ENCODE results near the gene IDS.
"Not testable (repeated sequence)": the region's sequence is repeated elsewhere in the genome, so short reads cannot be mapped to it uniquely, and the experiment has no call there.

Gene IDS, protein sequence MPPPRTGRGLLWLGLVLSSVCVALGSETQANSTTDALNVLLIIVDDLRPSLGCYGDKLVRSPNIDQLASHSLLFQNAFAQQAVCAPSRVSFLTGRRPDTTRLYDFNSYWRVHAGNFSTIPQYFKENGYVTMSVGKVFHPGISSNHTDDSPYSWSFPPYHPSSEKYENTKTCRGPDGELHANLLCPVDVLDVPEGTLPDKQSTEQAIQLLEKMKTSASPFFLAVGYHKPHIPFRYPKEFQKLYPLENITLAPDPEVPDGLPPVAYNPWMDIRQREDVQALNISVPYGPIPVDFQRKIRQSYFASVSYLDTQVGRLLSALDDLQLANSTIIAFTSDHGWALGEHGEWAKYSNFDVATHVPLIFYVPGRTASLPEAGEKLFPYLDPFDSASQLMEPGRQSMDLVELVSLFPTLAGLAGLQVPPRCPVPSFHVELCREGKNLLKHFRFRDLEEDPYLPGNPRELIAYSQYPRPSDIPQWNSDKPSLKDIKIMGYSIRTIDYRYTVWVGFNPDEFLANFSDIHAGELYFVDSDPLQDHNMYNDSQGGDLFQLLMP

GRCh38 chrX:149504915-149505651 lies at the start of gene IDS:
IDS (minus strand) TSS chrX:149505306; CDS start chrX:149505137, 169 bp downstream.
- no peak for TF ChIP-seq GATA2 (IDR thresholded peaks at IDR 0.05; ENCODE audit: low read depth, low read length)
- no peak for TF ChIP-seq GATA3 (IDR thresholded peaks at IDR 0.05; ENCODE audit: low read depth, low read length)

- not testable (repeated sequence) for TF ChIP-seq GATA2, GATA3 (IDR thresholded peaks at IDR 0.05; ENCODE audit: low read depth, low read length)
Measured at GRCh38 chrX:149549701-149550100, 44.6 kb upstream of the IDS start, which contains the start of gene HSFX3. HSFX3 (minus strand) TSS chrX:149549924; CDS start chrX:149549852, 72 bp downstream.

DNA sequence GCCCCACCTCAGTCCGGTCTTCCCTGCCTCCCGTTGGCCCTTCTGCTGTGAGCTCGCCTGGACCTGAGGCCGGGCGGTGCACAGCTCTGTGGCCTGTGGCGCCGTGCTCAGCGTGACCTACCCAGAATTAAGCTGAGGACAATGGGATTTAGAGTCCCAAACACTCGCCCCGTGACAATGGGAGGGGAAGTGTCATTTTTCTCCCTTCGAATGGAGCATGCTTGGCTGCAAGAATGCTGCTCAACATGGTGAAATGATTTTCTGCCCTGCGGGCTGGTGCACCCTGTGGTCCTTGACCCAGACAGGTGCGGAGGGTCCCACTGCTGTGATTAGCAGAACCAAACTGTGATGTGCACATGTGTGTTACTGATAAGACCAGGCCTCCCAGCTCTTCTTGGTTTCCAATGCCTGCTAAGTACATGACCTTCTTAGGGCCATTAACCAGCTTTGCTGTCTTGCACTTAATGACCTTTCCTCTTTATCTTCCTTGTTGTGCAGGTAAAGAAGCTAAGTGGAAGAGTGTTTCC lies 36.5 kb upstream of the IDS start:
- TF ChIP-seq GATA2 (IDR thresholded peaks at IDR 0.05; ENCODE audit: low read depth, low read length) (no peak), GATA3 (IDR thresholded peaks at IDR 0.05; ENCODE audit: low read depth, low read length) (no peak)

DNA sequence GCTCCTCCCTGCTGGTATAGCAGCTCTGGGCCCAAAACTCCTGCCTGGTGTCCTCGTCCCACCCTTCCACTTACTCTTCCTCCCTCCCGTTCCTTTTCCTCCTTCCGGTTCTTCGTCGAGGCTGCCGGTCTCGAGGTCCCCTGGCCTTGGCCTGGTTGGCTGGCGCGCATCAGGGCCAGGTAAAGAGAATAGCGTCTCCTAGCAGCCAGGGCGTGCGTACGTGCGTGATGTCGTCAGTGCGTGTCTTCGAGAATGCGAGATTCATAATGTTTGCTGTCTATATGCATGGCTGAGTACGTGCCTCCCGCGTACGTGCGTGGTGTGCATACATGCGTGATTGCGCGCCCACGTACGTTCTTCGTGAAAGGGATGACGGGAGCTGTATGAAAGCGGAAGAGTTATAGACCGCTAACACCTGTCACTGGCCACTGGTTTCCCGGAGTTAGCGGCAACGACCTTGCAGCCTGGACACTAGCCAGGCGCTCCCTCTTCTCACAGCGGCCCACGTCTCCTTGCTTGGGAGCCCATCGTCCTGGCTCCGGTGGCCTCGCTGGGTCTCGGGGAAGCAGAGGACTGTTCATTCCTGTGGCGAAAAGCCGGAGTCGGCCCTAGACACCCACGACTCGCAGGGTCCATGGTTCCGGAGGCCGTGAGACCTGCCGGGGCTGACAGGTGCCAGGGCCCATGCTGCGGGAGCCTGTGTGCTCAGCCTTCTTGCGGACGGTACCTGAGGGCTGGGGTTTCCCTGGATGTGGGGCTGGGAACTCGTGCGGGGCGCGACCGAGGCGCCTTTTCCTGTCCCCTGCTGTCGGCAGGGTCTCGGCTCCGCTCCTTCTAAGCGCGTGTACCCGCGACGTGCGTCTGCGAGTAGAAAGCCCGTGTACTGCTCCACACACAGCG lies 35.8 kb upstream of the IDS start, which contains the start of gene EOLA1:
Gene EOLA1, plus strand, starts transcription at position 392 of the 900 bp plus-strand sequence. CDS start 4,619 bp downstream, outside the sequence.
- TF ChIP-seq GATA2 (IDR thresholded peaks at IDR 0.05; ENCODE audit: low read depth, low read length) (no peak), GATA3 (IDR thresholded peaks at IDR 0.05; ENCODE audit: low read depth, low read length) (no peak)

- TF ChIP-seq GATA2 (IDR thresholded peaks at IDR 0.05; ENCODE audit: low read depth, low read length) (no peak), GATA3 (IDR thresholded peaks at IDR 0.05; ENCODE audit: low read depth, low read length) (no peak)
Measured at GRCh38 chrX:149540131-149540620, 35.1 kb upstream of the IDS start.

DNA sequence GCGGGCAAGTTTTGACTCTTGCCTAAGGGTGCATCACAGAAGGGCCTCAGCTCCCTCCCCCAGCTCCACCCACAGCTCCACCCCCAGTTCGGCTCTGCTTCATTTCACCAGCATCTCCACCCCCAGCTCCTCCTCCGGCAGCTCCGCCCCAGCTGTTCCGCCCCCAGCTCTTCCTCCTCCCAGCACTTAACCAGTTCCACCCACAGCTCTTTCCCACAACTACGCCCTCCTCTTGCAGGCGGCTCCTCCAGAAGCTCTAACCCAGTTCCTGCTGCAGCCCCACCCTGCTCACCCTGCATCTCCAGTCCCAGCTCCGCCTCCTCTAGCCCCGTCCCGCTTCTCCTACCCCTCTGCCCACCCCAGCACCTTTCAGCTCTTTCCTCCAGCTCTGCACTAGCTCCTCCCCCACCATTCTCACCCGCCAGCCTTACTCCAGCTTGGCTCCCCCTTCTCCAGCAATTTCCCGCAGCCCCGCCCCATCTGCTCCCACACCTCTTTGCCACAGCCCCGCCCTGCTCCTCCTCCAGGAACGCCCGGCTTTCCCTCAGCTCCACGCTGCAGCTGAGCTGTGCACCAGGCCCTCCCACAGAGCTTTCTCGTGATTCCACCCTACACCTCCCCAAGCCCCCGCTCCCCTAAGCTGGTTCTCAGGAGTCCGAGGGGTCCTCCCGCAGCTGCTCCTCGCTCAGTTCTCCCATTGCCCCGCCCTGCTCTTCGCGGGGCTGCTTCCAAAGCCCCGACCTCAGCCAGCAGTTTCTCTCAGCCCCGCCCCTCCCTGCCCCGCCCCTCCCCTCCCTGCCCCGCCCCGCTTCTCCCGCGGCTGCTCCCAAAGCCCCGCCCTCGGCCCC lies 34.4 kb upstream of the IDS start:
- TF ChIP-seq GATA2 (IDR thresholded peaks at IDR 0.05; ENCODE audit: low read depth, low read length) (no peak), GATA3 (IDR thresholded peaks at IDR 0.05; ENCODE audit: low read depth, low read length) (no peak)

- TF ChIP-seq GATA2 (IDR thresholded peaks at IDR 0.05; ENCODE audit: low read depth, low read length) (no peak), GATA3 (IDR thresholded peaks at IDR 0.05; ENCODE audit: low read depth, low read length) (no peak)
Measured at GRCh38 chrX:149531599-149531998, 26.5 kb upstream of the IDS start.

DNA sequence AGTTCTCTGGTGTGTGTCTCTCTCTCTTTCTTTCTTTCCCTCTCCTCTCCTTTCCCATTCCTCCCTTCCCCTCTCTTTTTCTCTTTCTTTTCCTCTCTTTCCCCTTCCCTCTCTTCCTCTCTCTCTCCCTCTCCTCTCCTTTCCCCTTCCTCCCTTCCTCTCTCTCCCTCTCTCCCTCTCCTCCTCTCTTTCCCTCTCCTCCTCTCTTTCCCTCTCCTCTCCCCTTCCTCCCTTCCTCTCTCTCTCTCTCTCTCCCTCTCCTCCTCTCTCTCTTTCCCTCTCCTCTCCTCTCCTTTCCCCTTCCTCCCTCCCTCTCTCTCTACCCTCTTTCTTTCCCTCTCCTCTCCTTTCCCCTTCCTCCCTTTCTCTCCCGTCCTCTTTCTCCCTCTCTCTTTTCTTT lies 23.3 kb upstream of the IDS start:
- TF ChIP-seq GATA2 (IDR thresholded peaks at IDR 0.05; ENCODE audit: low read depth, low read length) = no peak
- TF ChIP-seq GATA3 (IDR thresholded peaks at IDR 0.05; ENCODE audit: low read depth, low read length) = no peak

- TF ChIP-seq GATA2 (IDR thresholded peaks at IDR 0.05; ENCODE audit: low read depth, low read length) (no peak), GATA3 (IDR thresholded peaks at IDR 0.05; ENCODE audit: low read depth, low read length) (no peak)
Measured at GRCh38 chrX:149527705-149528104, 22.6 kb upstream of the IDS start.

DNA sequence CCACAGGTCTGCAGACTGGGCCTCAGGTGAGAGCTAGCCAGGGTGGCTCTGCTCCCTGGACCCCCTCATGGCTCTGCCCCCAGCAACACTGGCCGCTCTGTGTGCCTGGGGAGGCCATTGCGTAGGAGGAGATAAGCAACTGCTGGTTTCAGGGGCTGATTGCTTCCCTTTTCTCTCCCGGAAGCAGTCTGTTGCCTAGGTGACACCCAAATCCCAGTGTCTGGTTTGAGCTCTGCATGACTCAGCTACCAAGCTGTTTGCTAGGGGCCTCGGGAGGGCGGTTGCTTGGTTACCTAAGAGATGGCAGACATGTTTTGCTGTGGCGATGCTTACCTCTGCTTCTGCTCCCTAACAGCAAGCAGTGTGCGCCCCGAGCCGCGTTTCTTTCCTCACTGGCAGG lies 20.3 kb upstream of the IDS start:
- TF ChIP-seq GATA2 (IDR thresholded peaks at IDR 0.05; ENCODE audit: low read depth, low read length) = 0 out of 2 replicates have a peak, but pooled peaks have one; percentile 16

- TF ChIP-seq GATA2 (IDR thresholded peaks at IDR 0.05; ENCODE audit: low read depth, low read length) (no peak), GATA3 (IDR thresholded peaks at IDR 0.05; ENCODE audit: low read depth, low read length) (no peak)
Measured at GRCh38 chrX:149522916-149523315, 17.8 kb upstream of the IDS start.

GRCh38 chrX:149521438-149521837 lies 16.3 kb upstream of the IDS start:
- TF ChIP-seq GATA2 (IDR thresholded peaks at IDR 0.05; ENCODE audit: low read depth, low read length) (peak; percentile 75), GATA3 (IDR thresholded peaks at IDR 0.05; ENCODE audit: low read depth, low read length) (no peak)
